HG02678 (cell line): Measurements from ENCODE around the gene IQSEC2.

Source experiments
- ATAC-seq: cut with Tn5 transposase; IDR thresholded peaks from one replicate; pipeline ENCODE4 v1.9.1; 2021; ENCODE audit warnings: mild to moderate bottlenecking, moderate library complexity; ENCODE audit not compliant: unreplicated experiment

IQSEC2 gene

DNA sequence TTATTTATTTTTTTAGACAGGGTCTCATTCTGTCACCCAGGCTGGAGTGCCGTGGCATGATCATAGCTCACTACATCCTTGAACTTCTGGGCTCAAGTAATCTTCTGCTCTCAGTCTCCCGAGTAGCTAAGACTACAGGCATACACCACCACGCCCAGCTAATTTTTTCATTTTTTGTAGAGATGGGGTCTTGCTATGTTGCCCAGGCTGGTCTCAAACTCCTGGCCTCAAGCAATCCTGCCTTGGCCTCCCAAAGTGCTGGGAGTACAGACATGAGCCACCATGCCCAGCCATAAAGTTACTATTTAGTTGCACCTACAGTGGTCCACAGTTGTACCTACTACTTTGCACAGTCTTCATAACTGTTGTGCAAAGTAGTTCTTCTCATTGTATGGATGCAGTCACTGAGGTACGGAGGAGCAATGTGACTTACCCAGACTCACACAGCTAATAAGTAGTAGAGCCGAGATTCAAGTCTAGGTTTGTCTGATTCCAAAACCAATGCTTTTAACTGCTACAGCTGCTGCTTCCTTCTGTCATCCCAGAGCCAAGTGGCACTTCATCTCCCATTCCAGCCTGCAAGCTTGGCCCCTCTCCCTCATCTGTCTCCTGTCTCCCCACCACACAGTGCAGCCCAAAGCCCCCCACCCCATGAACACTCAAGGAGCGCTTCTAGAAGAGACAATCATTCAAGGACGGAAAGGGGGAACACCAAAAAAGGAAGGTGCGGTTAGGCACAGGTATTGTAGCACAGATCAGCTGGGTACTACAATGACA, 24.0 kb upstream of the IQSEC2 start:
- no peak for ATAC-seq

DNA sequence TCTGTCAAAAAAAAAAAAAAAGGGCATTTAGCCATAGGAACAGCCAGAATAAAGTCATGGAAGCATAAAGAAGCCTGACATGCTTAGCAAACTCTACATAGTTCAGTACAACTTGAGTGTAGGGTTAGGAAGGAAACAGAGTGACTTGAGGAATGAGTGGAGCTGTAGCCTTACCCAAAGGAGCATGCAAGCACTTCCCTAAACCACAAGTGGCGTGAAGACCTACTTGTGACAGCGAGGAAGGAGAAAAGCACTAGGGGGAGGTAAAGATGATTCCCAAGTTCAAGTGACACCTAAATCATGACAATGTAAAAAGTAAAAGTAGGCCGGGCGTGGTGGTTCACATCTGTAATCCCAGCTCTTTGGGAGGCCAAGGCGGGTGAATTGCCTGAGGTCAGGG, 21.8 kb upstream of the IQSEC2 start:
- no peak for ATAC-seq

DNA sequence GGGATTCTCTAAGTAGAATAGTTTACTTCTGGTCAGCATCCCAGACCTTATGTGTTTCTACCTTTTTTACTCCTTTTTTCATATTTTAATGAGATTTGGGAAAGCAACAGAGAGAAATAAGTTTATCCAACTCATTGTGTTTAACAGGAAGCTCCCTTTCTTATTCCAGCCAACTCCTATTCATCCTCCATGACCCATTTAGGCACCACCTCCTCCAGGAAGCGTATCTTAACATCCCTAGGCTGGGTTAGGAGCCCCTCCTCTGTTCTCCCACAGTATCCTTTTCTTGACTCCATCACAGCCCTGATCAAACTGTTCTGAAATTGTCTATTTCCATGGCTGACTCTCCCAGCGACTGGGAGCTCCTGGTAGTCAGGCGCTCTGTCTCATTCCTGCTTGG, 18.8 kb upstream of the IQSEC2 start:
- ATAC-seq, result no peak

DNA sequence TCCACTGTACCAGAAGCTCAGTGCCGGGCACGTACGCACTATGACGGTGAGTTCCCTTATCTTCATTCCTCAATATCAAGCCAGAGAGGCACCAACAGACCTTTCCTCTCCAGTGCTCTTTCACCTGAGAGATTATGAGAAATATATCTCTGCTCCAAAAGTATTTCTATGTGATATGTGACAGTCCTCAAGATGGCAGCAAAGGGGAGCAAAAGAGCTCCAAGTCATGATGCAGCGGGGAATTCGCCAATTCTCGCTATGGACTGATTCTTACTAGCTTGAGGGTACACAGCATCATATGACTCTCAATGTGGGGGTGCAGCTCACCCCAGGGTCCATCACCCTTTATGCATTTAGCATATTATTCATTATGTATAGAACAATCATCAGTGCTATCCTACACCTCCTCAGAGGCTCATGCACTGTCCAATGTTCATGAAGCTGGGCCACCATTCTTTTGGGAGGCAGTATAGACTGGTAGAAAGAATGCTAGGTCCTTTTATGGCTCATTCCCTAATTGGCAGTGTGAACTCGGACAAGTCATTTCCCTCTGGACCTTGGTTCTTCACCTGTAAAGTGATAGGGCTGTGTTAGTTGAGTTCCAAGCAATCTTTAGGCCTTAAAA, 12.8 kb upstream of the IQSEC2 start:
- ATAC-seq, result no peak

DNA sequence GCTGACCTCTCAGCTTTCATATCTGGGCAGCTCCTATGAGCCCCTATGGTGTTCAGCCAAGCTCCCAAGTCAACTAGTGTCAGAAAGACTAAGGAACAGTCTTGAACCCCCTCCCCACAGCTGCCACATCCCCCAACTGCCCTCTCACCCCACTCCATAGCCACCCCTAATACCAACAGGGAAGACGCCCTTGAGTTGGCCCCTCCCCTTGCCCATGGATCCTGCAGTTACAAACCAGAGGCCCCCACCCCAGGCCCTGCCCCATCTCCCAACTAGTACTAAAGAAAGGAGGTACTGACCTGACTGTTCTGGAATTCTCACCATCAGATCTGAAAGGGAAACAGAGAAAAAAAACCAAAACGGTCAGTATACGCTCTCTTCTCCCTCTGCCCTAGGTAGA, 10.2 kb upstream of the IQSEC2 start:
- no peak for ATAC-seq

DNA sequence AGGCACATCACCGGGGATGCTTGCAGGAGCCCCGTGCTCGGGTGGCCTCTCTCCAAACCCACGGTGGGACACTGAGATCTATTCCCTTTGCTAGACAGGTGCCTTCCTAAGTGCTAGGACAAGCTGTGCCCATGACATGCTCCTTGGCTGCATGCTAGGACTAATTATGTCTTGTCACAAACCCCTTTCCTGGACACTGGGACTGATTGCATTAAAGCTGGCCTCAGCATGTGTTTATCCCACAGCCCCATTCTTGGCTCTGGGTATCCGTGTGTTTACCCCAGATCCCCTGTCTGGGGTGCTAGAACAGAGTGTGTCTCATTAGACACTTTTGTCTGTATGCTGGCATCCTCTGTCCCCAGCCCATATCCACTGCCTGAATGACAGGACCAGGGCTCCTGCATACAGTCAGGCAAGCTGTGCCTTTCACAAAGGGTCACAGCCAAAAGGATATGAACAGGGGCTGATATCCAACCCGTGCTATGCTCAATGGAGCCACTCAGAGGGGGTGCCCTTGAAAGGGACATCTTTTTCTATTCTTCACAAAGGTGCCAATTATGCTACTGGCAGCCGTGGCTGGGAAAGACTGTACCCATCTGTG, 9.2 kb upstream of the IQSEC2 start:
- no peak for ATAC-seq

DNA sequence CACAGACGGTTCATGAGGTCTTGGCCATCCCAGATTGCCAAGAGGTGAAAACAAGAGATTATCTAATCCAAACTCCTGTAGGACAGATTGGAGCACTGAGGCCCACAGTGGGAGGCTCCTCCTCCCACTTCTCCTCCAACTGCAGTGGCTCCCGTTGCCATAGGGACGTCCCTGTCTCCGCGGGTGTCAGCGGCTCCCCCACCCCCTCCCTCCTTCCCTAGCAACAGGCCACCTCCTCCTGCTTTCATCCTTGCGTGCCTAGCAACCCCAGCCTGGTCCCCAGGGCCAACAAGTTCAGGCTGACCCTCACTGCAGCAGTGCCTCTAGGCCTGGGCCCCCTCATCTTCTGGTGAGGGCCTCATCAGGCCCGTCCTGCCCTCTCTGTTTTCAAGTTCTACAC, 6.8 kb upstream of the IQSEC2 start:
- ATAC-seq, result no peak

DNA sequence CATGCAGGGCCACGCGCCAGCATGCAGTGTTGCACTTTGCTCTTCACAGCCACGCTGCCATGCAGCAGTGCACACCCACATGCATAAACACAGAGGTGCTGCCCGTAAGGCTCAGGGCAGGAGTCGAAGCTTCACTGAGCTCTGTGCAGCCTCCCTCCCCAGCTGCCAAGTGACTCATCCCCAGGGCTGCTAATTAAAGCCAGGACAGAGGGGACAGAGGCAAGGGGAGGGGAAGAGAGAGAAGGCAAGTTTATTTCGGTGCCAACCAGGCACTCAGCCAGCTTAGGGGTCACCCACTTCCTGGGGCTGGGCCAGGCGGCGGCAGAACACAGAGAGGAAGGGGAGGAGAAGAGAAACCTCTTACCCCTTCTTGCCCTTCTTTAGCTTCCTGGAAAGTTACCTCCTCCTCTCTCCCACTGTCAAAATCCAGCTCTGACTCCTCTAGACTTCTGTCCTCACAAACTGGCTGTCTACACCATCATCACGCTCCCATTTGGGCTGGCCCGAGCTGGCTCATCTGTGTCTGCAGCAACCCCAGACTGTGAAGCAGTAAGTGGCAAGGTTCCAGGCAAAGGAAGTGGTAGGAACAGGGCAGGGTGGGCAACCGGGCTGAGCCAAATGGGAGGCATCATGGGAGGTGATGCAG, 6.2 kb upstream of the IQSEC2 start:
- ATAC-seq, result no peak

DNA sequence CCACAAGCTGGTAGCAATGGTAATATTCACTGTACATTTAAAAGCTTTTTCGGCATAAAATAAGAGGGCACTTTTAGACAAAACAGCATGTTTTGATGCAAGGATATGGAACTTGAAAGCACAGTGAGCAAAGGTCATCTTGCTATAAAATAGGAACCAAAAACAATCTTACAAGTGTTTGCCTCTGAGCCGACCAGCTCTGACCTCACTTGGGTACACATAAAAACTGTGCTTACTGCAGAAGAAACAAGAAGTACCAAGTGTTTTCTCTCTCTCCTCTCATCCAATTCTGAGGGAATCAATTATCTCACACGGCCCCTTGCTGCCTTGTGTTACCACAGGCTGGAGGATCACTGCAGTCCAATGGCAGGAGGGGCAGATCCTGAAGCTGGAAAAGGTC, 4.8 kb upstream of the IQSEC2 start:
- ATAC-seq, result no peak

DNA sequence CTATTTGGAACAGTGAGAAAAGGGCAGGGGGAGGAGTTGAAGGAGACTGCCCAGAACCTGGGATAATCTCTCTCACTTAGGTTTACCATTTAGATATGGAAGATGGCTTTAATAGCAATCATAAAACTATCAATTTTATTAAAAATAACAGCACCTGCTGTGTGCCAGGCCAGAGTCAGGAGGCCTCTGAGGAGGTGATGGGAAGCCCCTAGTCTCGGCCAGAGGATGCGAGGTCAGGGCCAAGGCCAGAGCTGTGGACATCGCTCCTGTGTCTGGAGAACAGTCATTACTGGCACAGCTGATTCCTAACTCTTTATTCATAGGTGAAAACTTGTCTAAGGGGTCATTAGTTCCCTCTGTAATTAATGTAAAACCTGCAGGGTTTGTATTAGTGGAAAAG, 4.2 kb upstream of the IQSEC2 start:
- ATAC-seq, result no peak

DNA sequence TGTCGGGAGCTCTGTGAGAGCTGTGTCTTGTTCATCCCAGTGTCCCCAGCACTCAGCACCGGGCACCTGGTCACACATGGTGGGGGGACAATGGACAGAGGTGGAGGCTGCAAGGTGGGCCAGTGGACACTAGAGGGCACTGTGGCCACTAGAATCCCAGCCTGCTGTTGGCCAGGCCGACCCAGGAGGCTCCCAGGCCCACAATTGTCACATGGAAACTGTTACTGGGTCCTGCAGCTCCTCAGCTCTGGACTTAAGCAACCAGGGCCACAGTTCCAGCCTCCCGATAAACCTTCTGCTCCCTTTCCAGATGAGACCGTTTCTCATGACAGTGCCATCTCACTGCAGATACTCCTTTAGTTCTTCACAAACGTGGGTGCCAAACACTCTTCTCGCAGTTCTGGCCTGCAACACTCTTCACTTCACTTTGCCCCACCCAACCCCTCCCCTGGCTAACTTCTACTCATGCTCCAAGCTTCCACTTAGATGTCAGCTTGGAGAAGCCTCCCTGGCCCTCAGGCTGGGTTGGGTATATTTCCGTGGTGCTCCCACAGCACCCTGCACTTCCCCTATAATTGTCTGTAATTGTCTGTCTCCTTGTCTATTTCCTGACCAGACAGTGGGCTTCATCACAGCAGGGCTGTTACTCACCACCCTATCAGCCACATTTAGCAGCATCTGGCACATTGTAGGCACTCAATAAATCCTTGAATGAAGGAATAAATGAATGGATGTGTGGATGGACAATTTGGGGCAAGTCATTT, 3.5 kb upstream of the IQSEC2 start:
- ATAC-seq, result no peak

DNA sequence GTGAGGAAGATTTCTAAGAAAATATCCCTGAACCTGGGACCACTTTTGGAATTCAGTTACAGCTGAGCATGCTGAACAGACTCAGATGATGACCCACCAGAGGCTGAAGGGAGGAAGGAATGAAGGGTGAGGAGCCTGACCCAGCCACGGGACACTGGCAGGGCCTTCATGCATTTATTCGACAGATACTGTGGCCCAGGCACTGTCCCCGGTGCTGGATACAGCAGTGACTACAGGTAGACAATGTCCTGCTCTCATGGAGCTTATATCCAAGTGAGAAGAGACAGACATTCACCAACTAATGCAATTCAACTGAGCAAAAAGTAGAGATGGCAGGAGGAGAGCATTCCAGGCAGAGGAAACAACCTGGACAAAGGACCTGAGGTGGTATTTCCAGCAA, 2.2 kb upstream of the IQSEC2 start:
- ATAC-seq, result no peak

DNA sequence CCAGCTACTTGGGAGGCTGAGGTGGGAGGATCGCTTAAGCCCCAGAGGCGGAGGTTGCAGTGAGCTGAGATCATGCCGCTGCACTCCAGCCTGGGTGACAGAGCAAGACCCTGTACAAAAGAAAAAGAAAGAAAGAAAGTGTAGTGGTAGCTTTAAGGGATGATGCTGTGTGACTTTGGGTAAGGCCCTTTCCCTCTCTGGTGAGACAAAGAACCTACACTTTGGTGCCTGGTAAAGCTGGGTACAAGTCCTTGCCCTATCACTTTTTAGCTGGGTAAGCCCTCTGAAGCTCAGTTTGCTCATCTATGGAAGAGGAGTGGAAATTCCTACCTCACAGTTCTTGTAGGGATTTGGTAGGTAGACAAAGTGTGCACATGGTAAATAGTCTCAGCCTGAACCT, 1.7 kb upstream of the IQSEC2 start:
- ATAC-seq, result no peak

DNA sequence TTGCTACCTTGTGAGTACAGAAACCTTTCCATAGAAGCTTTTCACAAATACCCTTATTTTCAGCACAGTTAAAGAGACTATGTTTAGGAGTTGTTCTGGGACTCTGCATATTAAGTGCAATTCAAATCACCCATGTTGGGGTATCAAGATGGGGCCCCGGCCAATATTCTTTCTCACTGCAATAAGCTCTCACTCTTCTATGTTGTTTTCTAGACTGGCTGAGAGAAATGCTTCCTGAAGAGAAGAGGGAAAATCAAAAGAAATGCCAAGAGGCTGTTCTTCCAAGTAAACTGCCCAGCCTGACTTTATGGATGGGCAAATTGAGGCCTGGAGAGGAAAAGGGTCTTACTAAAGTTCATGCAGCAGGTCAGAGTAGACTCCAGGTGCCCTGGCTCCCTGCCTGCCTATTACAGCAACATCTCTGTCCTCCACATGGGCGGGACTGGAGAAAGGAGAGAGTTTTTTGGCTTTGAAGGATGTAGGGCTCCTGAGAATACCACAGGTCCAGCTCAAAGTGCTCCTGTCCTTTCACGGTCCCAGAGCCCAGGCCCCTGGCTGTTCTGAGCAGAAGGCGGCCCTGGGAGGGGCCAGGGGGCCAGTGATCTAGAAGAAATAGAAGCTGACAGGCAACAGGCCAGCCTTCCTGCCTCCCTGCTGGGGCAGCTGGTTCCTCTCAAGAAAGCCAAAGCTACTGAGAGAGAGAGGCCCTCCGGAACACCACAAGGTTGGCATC, 745 bp upstream of the IQSEC2 start:
- no peak for ATAC-seq

DNA sequence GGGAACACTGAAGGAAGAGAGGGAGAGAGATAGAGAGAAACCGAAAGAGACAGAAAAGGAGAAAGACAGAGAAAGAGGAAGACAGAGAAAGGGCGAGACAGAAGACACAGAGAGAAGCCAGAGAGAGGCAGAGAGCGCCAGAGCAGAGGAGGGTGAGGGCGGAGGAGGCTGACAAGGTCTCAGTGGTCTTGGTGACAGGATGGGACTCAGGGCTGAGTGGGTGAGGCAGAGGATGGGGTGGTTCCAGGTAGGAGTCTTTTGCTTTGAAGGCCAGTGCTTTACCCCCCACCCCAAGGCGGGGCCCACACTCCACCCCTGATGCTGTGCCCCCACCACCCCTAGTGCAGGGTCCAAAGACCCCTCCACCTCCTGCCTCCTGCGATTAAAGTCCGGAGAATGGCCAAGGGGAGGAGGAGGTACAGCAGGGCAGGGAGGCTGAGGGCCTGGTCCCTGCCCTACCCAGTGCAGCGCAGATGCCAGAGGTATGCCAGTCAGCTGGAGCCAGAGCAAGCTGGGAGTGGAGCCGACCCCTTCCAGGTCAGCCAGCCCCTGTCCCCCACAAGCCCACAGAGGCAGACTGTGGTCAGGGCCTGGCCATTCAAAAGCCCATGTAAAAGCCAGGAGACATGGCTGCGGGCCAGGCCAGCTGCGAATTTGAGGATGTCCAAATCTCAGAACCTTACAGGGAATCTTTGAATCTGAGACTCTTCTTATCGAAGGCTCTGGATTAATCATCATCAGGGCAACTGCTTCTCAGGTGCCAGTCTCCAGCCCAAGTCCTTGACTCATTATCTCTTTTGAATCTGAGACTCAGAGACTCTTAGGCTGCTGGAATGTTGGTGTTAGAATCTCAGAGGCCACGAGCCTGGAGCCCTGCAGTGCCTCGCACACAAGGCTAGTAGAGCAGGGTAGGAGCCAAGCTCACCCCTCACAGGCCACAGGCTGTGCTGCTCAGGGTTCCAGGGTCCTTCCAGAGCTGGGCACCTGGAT, 758 bp downstream of the IQSEC2 start:
- no peak for ATAC-seq

DNA sequence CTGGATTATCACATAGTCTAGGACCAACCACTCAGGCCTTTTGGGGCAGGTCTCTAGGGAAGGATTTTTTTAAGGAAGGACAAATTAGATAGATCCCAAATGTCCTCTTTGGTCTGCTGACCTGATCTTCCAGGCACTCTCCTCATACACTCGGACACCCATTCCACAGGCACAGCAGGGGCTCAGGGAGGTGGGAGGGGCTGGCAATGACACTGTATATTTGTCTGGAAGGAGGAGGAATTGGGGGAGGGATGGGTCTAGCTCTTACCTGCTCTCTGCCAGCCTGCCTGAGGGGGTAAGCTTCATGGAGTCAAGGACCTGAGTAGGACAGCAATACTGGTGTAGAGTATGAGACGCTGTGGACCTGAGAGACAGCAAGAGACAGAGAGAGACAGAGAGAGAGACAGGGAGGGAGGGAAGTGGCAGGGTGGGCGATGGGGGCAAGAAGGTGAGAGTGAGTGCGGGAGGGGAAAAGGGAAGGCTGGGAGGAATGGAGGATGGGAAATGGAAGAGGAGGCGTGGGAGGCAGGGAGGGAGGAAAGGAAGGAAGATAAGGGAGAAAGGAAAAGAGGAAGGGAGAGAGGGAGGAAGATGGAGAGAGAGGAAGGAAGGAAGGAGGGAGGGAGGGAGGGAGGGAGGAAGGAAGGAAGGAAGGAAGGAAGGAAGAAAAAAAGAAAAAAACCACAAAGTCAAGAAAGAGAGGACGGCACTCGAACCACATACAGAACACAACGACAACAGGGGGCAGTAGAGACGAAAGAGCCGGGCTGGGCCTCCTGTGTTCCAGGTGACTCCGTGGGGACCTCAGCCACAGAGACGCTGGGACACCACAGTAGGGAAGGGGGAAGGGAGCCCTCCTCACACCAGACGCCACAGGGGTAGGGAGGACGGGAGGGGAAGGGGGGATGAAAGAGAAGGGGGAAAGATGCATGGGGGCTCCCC, 1.8 kb downstream of the IQSEC2 start:
- no peak for ATAC-seq

DNA sequence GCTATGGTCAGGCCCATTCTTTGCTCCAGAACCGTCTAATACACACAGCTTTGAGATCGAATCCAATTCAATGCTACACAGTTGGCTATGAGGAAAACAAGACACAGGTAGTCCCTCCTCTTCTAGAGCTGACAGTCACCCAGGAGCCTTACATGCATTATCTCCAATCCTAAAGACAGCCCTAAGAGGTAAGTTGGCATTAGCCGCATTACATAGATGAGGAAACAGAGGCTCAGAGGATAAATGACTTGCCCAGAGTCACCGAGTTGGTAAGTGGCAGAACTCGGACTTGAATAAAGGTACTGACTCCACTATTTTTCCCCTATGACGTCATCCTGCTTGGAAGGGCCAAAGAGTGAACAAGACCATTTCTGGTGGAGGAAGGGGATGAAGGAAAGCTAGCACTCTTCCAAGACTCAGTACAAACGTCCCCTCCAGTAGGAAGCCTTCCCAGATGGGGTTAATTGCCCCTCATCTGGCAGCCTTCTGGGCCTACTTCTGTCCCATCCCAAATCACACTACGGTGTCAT, 8.5 kb downstream of the IQSEC2 start:
- ATAC-seq, result no peak

DNA sequence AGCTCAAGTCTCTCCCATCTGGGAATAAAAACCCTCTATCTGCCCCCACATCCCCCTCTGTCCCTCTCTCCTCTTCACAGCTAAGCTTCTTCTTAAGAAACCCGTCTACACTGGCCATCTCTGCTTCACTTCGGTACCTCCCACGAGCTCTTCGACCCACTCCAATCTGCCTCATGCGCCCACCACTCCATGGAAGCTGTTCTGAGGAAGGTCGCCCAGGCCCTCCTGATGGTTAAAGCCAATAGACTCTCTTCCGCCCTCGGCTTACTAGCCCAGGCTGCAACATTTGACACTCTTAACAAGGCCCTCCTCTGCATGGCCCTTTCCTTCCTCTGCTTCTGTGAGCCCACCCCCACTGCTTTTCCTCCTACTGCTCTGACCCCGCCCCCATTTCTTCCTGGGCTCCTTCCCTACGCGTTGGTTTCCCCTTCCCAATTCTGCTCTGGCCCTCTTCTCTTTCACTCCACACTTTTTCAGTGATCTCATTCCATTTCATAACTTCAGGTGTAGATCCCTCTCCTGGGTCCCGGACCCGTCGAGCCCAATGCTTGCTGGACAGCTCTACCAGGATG, 11.8 kb downstream of the IQSEC2 start:
- no peak for ATAC-seq
